T-helper 2 cell treated with Interferon-gamma antibody and Interleukin-4, amounts not matched to agents 100 ng/mL and 5 ng/mL, for 36 hours (primary cell): ENCODE data around the gene SPIRE2. TPM values are rescaled to one million over a fixed set of nuclear protein-coding genes. Genes with fewer than 3 reads are reported as not detected.
"Not testable (repeated sequence)": the region's sequence is repeated elsewhere in the genome, so short reads cannot be mapped to it uniquely, and the experiment has no call there.

Experiments used
- intact Hi-C: fragments of 100-400 bp; cut with micrococcal nuclease; formaldehyde crosslinking; loops from one replicate; pipeline ENCODE4 v1.15.1; 2023
- total RNA-seq: library from RNA; stranded (reverse); gene quantifications from 2 replicates; pipeline ENCODE4 v1.2.3, GENCODE V29; 2022

Gene SPIRE2
- total RNA-seq, result 1.2 and 1.3 TPM in 2 replicates

- intact Hi-C loops, result no loop called here
Measured at GRCh38 chr16:89828199-89828869, at the start of gene SPIRE2. SPIRE2 (plus strand) TSS chr16:89828475; CDS start chr16:89828551, 76 bp downstream.

- intact Hi-C loops, result no loop called here
Measured at GRCh38 chr16:89779231-89779908, 48.9 kb upstream of the SPIRE2 start.

GRCh38 chr16:89779909-89780305 lies 48.4 kb upstream of the SPIRE2 start:
- intact Hi-C loops, result no loop called here

GRCh38 chr16:89782489-89782888 lies 45.8 kb upstream of the SPIRE2 start:
- intact Hi-C loops, result no loop called here

GRCh38 chr16:89783952-89784351 lies 44.3 kb upstream of the SPIRE2 start:
- intact Hi-C loops, result not testable (repeated sequence)

- intact Hi-C loops, result no loop called here
Measured at GRCh38 chr16:89784406-89784805, 43.9 kb upstream of the SPIRE2 start.

- intact Hi-C loops, result no loop called here
Measured at GRCh38 chr16:89785523-89786155, 42.6 kb upstream of the SPIRE2 start.

GRCh38 chr16:89786474-89787364 lies 41.6 kb upstream of the SPIRE2 start:
- intact Hi-C loops, result no loop called here

- intact Hi-C loops, result no loop called here
Measured at GRCh38 chr16:89787365-89787805, 40.9 kb upstream of the SPIRE2 start.

- intact Hi-C loops, result no loop called here
Measured at GRCh38 chr16:89791278-89791995, 36.8 kb upstream of the SPIRE2 start.

GRCh38 chr16:89793092-89793491 lies 35.2 kb upstream of the SPIRE2 start:
- intact Hi-C loops, result loop anchor here (1.0 kb wide), 1 partner anchor 87 kb away; no protein-coding TSS in a partner anchor

- intact Hi-C loops, result loop anchor here (1.0 kb wide), 1 partner anchor 88 kb away; no protein-coding TSS in a partner anchor
Measured at GRCh38 chr16:89793955-89794354, 34.3 kb upstream of the SPIRE2 start.

- intact Hi-C loops, result no loop called here
Measured at GRCh38 chr16:89795676-89796075, 32.6 kb upstream of the SPIRE2 start.

- intact Hi-C loops, result no loop called here
Measured at GRCh38 chr16:89796104-89796503, 32.2 kb upstream of the SPIRE2 start.

- intact Hi-C loops, result no loop called here
Measured at GRCh38 chr16:89798126-89798525, 30.1 kb upstream of the SPIRE2 start.

GRCh38 chr16:89798832-89799370 lies 29.4 kb upstream of the SPIRE2 start:
- intact Hi-C loops, result no loop called here

GRCh38 chr16:89801800-89802199 lies 26.5 kb upstream of the SPIRE2 start:
- intact Hi-C loops, result no loop called here

- intact Hi-C loops, result no loop called here
Measured at GRCh38 chr16:89805136-89805905, 23.0 kb upstream of the SPIRE2 start.

GRCh38 chr16:89806589-89807193 lies 21.6 kb upstream of the SPIRE2 start:
- intact Hi-C loops, result not testable (repeated sequence)
